ENCODE results near the gene ZNF333.

ZNF333 gene

DNA sequence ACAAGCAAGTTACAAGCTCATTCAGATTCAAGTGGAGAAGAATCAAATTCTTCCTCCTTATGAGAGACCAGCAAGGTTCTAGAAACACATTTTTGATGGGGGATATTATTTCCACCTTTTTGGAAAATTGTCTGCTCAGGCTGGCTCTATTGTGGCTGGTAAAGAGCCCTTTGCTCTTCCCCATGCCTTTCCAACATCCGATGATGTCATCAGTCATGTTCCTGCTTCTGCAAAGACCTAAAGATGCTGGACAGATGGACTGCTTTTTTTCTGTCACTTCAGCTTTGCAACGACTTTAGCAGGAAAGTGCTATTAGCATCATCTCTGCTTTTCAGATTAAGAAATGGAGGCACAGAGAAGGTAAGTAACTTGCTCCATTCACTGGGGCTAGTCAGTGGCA is 19.4 kb upstream of the ZNF333 start:
- peaks cover 27% of the 10 kb centered on the region for H3K4me1 ChIP-seq (ENCODE audit: control insufficient read depth, low read length)
- TF ChIP-seq, protein P1, sequence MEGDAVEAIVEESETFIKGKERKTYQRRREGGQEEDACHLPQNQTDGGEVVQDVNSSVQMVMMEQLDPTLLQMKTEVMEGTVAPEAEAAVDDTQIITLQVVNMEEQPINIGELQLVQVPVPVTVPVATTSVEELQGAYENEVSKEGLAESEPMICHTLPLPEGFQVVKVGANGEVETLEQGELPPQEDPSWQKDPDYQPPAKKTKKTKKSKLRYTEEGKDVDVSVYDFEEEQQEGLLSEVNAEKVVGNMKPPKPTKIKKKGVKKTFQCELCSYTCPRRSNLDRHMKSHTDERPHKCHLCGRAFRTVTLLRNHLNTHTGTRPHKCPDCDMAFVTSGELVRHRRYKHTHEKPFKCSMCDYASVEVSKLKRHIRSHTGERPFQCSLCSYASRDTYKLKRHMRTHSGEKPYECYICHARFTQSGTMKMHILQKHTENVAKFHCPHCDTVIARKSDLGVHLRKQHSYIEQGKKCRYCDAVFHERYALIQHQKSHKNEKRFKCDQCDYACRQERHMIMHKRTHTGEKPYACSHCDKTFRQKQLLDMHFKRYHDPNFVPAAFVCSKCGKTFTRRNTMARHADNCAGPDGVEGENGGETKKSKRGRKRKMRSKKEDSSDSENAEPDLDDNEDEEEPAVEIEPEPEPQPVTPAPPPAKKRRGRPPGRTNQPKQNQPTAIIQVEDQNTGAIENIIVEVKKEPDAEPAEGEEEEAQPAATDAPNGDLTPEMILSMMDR (IDR thresholded peaks at IDR 0.05; ENCODE audit: low read depth, low read length, poor library complexity, severe bottlenecking), result no peak
- no peak for TF ChIP-seq EZH2phosphoT487 (IDR thresholded peaks at IDR 0.05; ENCODE audit: borderline replicate concordance, low read length)

DNA sequence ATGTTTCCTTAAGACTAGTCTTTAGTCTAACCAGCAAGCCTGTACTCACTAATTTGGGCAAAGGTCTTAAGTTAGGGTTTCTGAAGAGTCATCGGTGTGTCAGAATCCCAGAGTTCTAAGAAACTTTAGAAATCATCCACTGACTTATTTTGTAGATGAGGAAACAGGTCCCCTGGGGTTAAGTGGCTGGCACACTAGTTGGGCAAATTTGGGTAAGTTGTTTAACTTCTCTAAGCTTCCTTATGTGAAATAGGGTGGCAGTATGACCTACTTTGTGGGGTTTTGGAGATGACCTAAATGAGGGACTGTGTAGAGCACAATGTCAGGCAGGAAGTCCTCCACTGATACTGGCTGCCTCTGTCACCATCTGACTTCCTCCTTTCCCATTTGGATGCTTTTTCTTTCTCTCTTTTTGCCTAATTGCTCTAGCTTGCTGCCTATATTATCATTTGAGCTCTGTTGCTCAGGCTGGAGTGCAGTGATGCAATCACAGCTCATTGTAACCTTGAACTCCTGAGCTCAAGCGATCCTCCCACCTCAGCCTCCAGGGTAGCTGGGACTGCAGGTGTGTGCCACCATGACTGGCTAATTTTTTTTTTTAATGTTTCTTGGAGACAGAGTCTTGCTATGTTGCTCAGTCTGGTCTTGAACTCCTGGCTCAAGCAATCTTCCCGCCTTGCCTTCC is 17.5 kb upstream of the ZNF333 start:
- H3K36me3 ChIP-seq (ENCODE audit: control insufficient read depth, low read length), result no peaks in the 10 kb centered on the region
- H3K9me3 ChIP-seq (ENCODE audit: control insufficient read depth, insufficient read depth, low read length), result no peaks in the 10 kb centered on the region
- no peaks in the 10 kb centered on the region for H4K20me1 ChIP-seq (ENCODE audit: control insufficient read depth, insufficient read depth, low read depth, low read length)
- no peaks in the 10 kb centered on the region for H3F3A ChIP-seq (ENCODE audit: control insufficient read depth, insufficient read depth)
- no peaks in the 10 kb centered on the region for H3K9me2 ChIP-seq (replicated peaks; ENCODE audit: control insufficient read depth, low read length)
- no peak overlapping the region for H3K4me2 ChIP-seq (ENCODE audit: low read length)
- H3K4me1 ChIP-seq (ENCODE audit: control insufficient read depth, low read length), result peaks cover 27% of the 10 kb centered on the region
- no peak overlapping the region for H3K4me3 ChIP-seq (ENCODE audit: low read length)
- TF ChIP-seq EZH2phosphoT487 (IDR thresholded peaks at IDR 0.05; ENCODE audit: borderline replicate concordance, low read length), result no peak
- TF ChIP-seq, protein P1 (IDR thresholded peaks at IDR 0.05; ENCODE audit: low read depth, low read length, poor library complexity, severe bottlenecking), result no peak
- no peaks in the 10 kb centered on the region for H3K79me2 ChIP-seq (ENCODE audit: control insufficient read depth, low read length)
- no peak overlapping the region for H3K27ac ChIP-seq (ENCODE audit: low read depth, low read length)
- H3K27me3 ChIP-seq (ENCODE audit: control insufficient read depth, low read length), result no peaks in the 10 kb centered on the region

More for the DNA sequence above, 19.4 kb upstream of the ZNF333 start:
- H3K9me3 ChIP-seq (ENCODE audit: control insufficient read depth, insufficient read depth, low read length), result no peaks in the 10 kb centered on the region
- H3K36me3 ChIP-seq (ENCODE audit: control insufficient read depth, low read length), result no peaks in the 10 kb centered on the region
- no peak overlapping the region for H3K27ac ChIP-seq (ENCODE audit: low read depth, low read length)
- H4K20me1 ChIP-seq (ENCODE audit: control insufficient read depth, insufficient read depth, low read depth, low read length), result no peaks in the 10 kb centered on the region
- H3F3A ChIP-seq (ENCODE audit: control insufficient read depth, insufficient read depth), result no peaks in the 10 kb centered on the region
- H3K4me2 ChIP-seq (ENCODE audit: low read length), result no peak overlapping the region
- H3K27me3 ChIP-seq (ENCODE audit: control insufficient read depth, low read length), result no peaks in the 10 kb centered on the region
- H3K9me2 ChIP-seq (replicated peaks; ENCODE audit: control insufficient read depth, low read length), result no peaks in the 10 kb centered on the region
- no peak overlapping the region for H3K4me3 ChIP-seq (ENCODE audit: low read length)
- no peaks in the 10 kb centered on the region for H3K79me2 ChIP-seq (ENCODE audit: control insufficient read depth, low read length)

DNA sequence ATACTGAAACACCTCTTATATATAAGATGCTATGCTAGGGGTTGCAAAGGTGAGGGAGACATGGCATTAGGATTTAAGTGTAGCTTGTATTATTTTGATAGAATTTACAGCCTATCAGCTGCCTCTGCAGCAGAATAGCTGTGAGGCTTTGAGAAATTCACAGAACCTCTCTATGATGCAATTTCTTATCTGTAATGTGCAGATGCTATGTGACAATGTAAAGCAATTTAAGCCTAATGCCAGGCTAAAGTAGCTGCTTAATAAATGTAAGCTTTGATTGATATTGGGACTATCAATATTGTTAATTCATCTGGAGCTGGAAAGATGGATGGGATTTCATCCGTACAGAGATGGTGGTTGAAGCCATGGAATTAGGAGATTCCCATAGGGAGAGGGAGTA is 16.8 kb upstream of the ZNF333 start:
- Histone ChIP-seq H3K27me3 (ENCODE audit: control insufficient read depth, low read length) (no peaks in the 10 kb centered on the region), H3K4me3 (ENCODE audit: low read length) (no peak overlapping the region)
- TF ChIP-seq EZH2phosphoT487 (IDR thresholded peaks at IDR 0.05; ENCODE audit: borderline replicate concordance, low read length), result no peak
- TF ChIP-seq, protein P1 (IDR thresholded peaks at IDR 0.05; ENCODE audit: low read depth, low read length, poor library complexity, severe bottlenecking), result no peak

More for the DNA sequence above, 16.8 kb upstream of the ZNF333 start:
- Histone ChIP-seq H4K20me1 (ENCODE audit: control insufficient read depth, insufficient read depth, low read depth, low read length) (no peaks in the 10 kb centered on the region), H3K36me3 (ENCODE audit: control insufficient read depth, low read length) (no peaks in the 10 kb centered on the region), H3K9me3 (ENCODE audit: control insufficient read depth, insufficient read depth, low read length) (no peaks in the 10 kb centered on the region), H3K4me2 (ENCODE audit: low read length) (no peak overlapping the region), H3F3A (ENCODE audit: control insufficient read depth, insufficient read depth) (no peaks in the 10 kb centered on the region), H3K27ac (ENCODE audit: low read depth, low read length) (no peak overlapping the region), H3K9me2 (replicated peaks; ENCODE audit: control insufficient read depth, low read length) (no peaks in the 10 kb centered on the region), H3K4me1 (ENCODE audit: control insufficient read depth, low read length) (peaks cover 23% of the 10 kb centered on the region), H3K79me2 (ENCODE audit: control insufficient read depth, low read length) (no peaks in the 10 kb centered on the region)
